SK-N-SH (cell line): ENCODE measurements around the gene SP6. TPM values are rescaled to one million over a fixed set of nuclear protein-coding genes. Genes with fewer than 3 reads are reported as not detected.

Experiments used
- CTCF ChIA-PET: fragments of 300-600, 350-600 bp; formaldehyde crosslinking; extraction: SDS; loops from one replicate; lab custom pipeline; 2021; lab: Yijun Ruan, JAX
- POLR2A ChIA-PET: fragments of 350-600 bp; sonication (Branson Sonifier 250); formaldehyde crosslinking; extraction: SDS; loops from one replicate; lab custom pipeline; 2020; ENCODE audit warnings: antibody characterized with exemption, inconsistent platforms; lab: Yijun Ruan, JAX
- DNase-seq: peaks from one replicate; pipeline ENCODE4 v3.0.0; 2012
- H2AFZ ChIP-seq: fragments of 200-600 bp; sonication (generic); 2 replicates; pipeline ENCODE4 v1.8.1; 2016; ENCODE audit warnings: antibody characterized with exemption, mild to moderate bottlenecking, low read depth
- H3F3A ChIP-seq: fragments of 200-600 bp; sonication (generic); replicated peaks from 2 replicates; pipeline ENCODE3; 2016; ENCODE audit warnings: antibody characterized with exemption, mild to moderate bottlenecking; ENCODE audit not compliant: insufficient read depth
- H3K27ac ChIP-seq, 2 experiments: fragments of 200-500 bp in 1 of 2; fragments of 200-600 bp in 1 of 2; sonication (Bioruptor generic) in 1 of 2; sonication (generic), shearing (Covaris generic) in 1 of 2; 2 replicates each; pipeline versions ENCODE4 v1.5.1 to v1.6.1; 2014 to 2016; ENCODE audit warnings: low read depth in 2 of 2, inconsistent platforms in 1 of 2, low read length in 1 of 2, mild to moderate bottlenecking in 1 of 2, mixed read lengths in 1 of 2
- H3K27me3 ChIP-seq: fragments of 200-600 bp; sonication (generic), shearing (Covaris generic); 2 replicates; pipeline ENCODE4 v1.6.1; 2016; ENCODE audit warnings: mixed run types; ENCODE audit not compliant: insufficient read depth
- H3K36me3 ChIP-seq, 2 experiments: fragments of 200-500 bp in 1 of 2; fragments of 200-600 bp in 1 of 2; sonication (Bioruptor generic) in 1 of 2; sonication (generic) in 1 of 2; replicated peaks in 1 of 2; 2 replicates each; pipeline versions ENCODE3 to v1.5.1; 2014 to 2016; ENCODE audit warnings: low read length in 1 of 2, mild to moderate bottlenecking in 1 of 2; ENCODE audit not compliant: insufficient read depth in 2 of 2, control insufficient read depth in 1 of 2
- H3K4me1 ChIP-seq, 2 experiments: fragments of 200-500 bp in 1 of 2; fragments of 200-600 bp in 1 of 2; sonication (Bioruptor generic) in 1 of 2; sonication (generic), shearing (Covaris generic) in 1 of 2; 2 replicates each; pipeline versions ENCODE4 v1.5.1 to v1.6.1; 2014 to 2016; ENCODE audit warnings: low read depth in 1 of 2, low read length in 1 of 2, mixed run types in 1 of 2; ENCODE audit not compliant: insufficient read depth in 2 of 2, control insufficient read depth in 1 of 2
- H3K4me2 ChIP-seq: fragments of 200-600 bp; sonication (generic), shearing (Covaris generic); 2 replicates; pipeline ENCODE4 v1.6.1; 2017; ENCODE audit warnings: mixed run types
- H3K4me3 ChIP-seq, 2 experiments: fragments of 200-500 bp in 1 of 2; fragments of 200-600 bp in 1 of 2; sonication (Bioruptor generic) in 1 of 2; sonication (generic), shearing (Covaris generic) in 1 of 2; 2 replicates each; pipeline versions ENCODE4 v1.5.1 to v1.8.1; 2014 to 2016; ENCODE audit warnings: low read depth in 2 of 2, inconsistent platforms in 1 of 2, low read length in 1 of 2, mild to moderate bottlenecking in 1 of 2, mixed read lengths in 1 of 2, moderate library complexity in 1 of 2
- H3K79me2 ChIP-seq: fragments of 200-600 bp; sonication (generic); 2 replicates; pipeline ENCODE4 v1.8.1; 2017; ENCODE audit warnings: mild to moderate bottlenecking; ENCODE audit not compliant: insufficient read depth
- H3K9ac ChIP-seq: fragments of 200-600 bp; sonication (generic); 2 replicates; pipeline ENCODE4 v1.6.1; 2017; ENCODE audit warnings: mixed run types
- H3K9me2 ChIP-seq: fragments of 200-600 bp; sonication (generic); 2 replicates; pipeline ENCODE4 v1.6.1; 2017; ENCODE audit warnings: mixed run types
- H3K9me3 ChIP-seq: fragments of 200-600 bp; sonication (generic); 2 replicates; pipeline ENCODE4 v1.6.1; 2017; ENCODE audit warnings: mixed run types, mild to moderate bottlenecking, moderate library complexity
- H4K20me1 ChIP-seq: fragments of 200-600 bp; sonication (generic); 2 replicates; pipeline ENCODE4 v1.6.1; 2017; ENCODE audit warnings: mild to moderate bottlenecking, mixed run types; ENCODE audit not compliant: insufficient read depth
- CHD2 ChIP-seq: fragments of 150-350 bp; IDR thresholded peaks from 2 replicates; pipeline ENCODE4 v1.6.1; 2018; ENCODE audit warnings: low read length; ENCODE audit not compliant: partially characterized antibody
- CTCF ChIP-seq: fragments of 200-600 bp; sonication (generic); IDR thresholded peaks from 2 replicates; pipeline ENCODE4 v1.6.1; 2017; ENCODE audit warnings: antibody characterized with exemption, mild to moderate bottlenecking, moderate library complexity
- ELF1 ChIP-seq: IDR thresholded peaks from 2 replicates; pipeline ENCODE4 v1.4.0; 2012
- EZH2phosphoT487 ChIP-seq: fragments of 200-600 bp; sonication (generic); IDR thresholded peaks from 2 replicates; pipeline ENCODE4 v1.6.1; 2017; ENCODE audit warnings: low read depth, mixed run types, mild to moderate bottlenecking, antibody characterized with exemption, moderate library complexity, borderline replicate concordance
- FOSL2 ChIP-seq: IDR thresholded peaks from 2 replicates; pipeline ENCODE4 v1.4.0; 2012; ENCODE audit warnings: low read depth, mild to moderate bottlenecking, moderate library complexity, borderline replicate concordance
- GATA2 ChIP-seq: sonication (generic); formaldehyde crosslinking; IDR thresholded peaks from 2 replicates; pipeline ENCODE4 v1.5.0; 2020; ENCODE audit warnings: mild to moderate bottlenecking, missing genetic modification reagents
- JUND ChIP-seq: IDR thresholded peaks from 2 replicates; pipeline ENCODE4 v1.4.0; 2012
- MEF2A ChIP-seq: IDR thresholded peaks from 2 replicates; pipeline ENCODE4 v1.4.0; 2012; ENCODE audit warnings: low read depth, borderline replicate concordance
- MXI1 ChIP-seq: IDR thresholded peaks from 2 replicates; pipeline ENCODE4 v1.6.1; 2012; ENCODE audit warnings: mild to moderate bottlenecking, low read depth, low read length, improper control_type of control experiment
- NFIC ChIP-seq: IDR thresholded peaks from 2 replicates; pipeline ENCODE4 v1.4.0; 2012; ENCODE audit warnings: borderline replicate concordance
- PBX3 ChIP-seq: IDR thresholded peaks from 2 replicates; pipeline ENCODE4; 2012
- POLR2AphosphoS5 ChIP-seq: IDR thresholded peaks from 2 replicates; pipeline ENCODE4 v1.6.1; 2012; ENCODE audit warnings: low read depth, low read length
- RAD21 ChIP-seq: IDR thresholded peaks from 2 replicates; pipeline ENCODE4 v1.6.1; 2012; ENCODE audit warnings: mild to moderate bottlenecking, low read length
- RCOR1 ChIP-seq: fragments of 150-350 bp; IDR thresholded peaks from 2 replicates; pipeline ENCODE4 v1.6.1; 2017; ENCODE audit warnings: antibody characterized with exemption, low read length
- REST ChIP-seq: IDR thresholded peaks from 2 replicates; pipeline ENCODE4 v1.6.1; 2012; ENCODE audit warnings: mild to moderate bottlenecking, low read depth, low read length, moderate library complexity
- RFX5 ChIP-seq: IDR thresholded peaks from 2 replicates; pipeline ENCODE4 v1.6.1; 2012; ENCODE audit warnings: mild to moderate bottlenecking, improper control_type of control experiment, low read length
- SIN3A ChIP-seq: IDR thresholded peaks from 2 replicates; pipeline ENCODE4 v1.6.1; 2012; ENCODE audit warnings: low read depth, mild to moderate bottlenecking, low read length, moderate library complexity, borderline replicate concordance
- SMC3 ChIP-seq: IDR thresholded peaks from 2 replicates; pipeline ENCODE4 v1.6.1; 2012; ENCODE audit warnings: low read depth, low read length, improper control_type of control experiment
- TAF1 ChIP-seq: IDR thresholded peaks from 2 replicates; pipeline ENCODE4 v1.6.1; 2012; ENCODE audit warnings: low read depth, mild to moderate bottlenecking, low read length, moderate library complexity, borderline replicate concordance
- YY1 ChIP-seq: IDR thresholded peaks from 2 replicates; pipeline ENCODE4 v1.4.0; 2012; ENCODE audit warnings: low read depth, mild to moderate bottlenecking
- WGBS: methylation state at CpG from one replicate; pipeline ENCODE4 v1.1.6; 2017; ENCODE audit warnings: low lambda C conversion rate; 5-methylcytosine and 5-hydroxymethylcytosine counted together
- polyA plus RNA-seq, 3 experiments: library from polyadenylated mRNA; depleted of rRNA; stranded (reverse); fragments of >200 nt; gene quantifications; 2 replicates each; pipeline ENCODE4 v1.2.3, GENCODE V29; 2012
- TF ChIP-seq, protein P1 (sequence below): IDR thresholded peaks from 2 replicates; pipeline ENCODE4 v1.4.0; 2012; ENCODE audit warnings: low read depth
- TF ChIP-seq, protein P2 (sequence below): IDR thresholded peaks from 2 replicates; pipeline ENCODE4 v1.4.0; 2012; ENCODE audit warnings: low read depth, borderline replicate concordance

Gene SP6
- polyA plus RNA-seq, 1 of the 3 experiments (the other 2 are of a cell fraction): 0.03 TPM

DNA sequence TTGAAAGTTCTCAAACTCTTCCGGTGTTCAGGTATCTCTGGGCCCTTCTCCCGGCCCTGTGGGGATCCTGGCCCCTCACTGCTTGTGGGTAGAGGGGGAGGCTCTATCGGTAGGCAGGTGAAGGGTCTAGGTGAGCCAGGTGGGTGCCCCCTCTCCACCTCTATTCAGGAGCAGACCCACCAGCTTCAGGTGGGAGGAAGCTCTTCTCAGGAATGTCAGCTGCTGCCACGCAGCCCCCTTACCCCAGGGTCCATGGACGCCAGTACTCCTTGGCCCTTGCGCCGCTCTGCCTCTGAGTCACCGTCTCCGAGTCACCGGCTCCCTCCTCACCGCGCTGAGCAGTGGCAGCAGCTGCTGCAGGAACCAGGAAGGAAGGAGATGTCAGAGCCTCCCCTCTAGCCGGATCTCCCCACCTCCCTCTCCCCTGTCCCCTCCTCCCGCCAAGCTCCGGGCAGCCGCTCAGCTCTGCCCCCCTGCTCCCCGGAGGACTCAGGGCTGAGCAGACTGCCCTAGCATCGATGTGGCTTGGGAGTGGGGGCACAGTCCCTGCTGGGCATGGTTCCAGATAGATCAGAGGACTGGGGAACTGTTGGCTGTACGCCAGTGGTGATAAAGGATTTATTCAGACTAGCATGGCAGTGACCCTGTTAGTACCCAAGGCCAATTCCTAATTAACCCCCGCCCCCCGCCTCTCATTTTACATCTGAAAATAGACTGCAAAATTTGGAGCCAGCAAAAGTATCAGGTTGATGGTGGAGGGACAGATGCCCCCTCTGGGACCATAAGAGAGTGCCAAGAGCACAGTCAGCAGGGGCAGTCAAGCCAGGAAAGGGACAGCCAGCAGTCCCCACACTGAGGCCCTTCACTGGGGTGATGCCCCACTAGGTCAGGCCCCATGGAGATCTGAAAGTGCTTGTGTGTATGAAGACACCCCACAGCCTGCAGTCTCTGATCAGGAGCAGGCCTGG lies 29.3 kb downstream of the SP6 start, which contains the start of gene OSBPL7:
TSS of gene OSBPL7 (minus strand) at position 371 of the 968 bp plus-strand sequence. CDS start 1,516 bp downstream, outside the sequence.
- Histone ChIP-seq H3K36me3 (peaks cover 31 to 45% of the 10 kb centered on the region in 2 experiments), H4K20me1 (no peaks in the 10 kb centered on the region), H3K9me2 (no peaks in the 10 kb centered on the region), H3K27me3 (no peaks in the 10 kb centered on the region), H3F3A (peaks cover 7% of the 10 kb centered on the region), H3K4me3 (peak within 1 kb of the TSS; percentile 90 to 93), H3K27ac (peak within 1 kb of the TSS; percentile 37 to 88), H3K4me1 (peaks cover 11 to 26% of the 10 kb centered on the region in 2 experiments; a peak in 3 of 4 replicates), H2AFZ (peak within 1 kb of the TSS; percentile 77), H3K9ac (peak within 1 kb of the TSS; percentile 67), H3K9me3 (no peaks in the 10 kb centered on the region), H3K79me2 (peaks cover 12% of the 10 kb centered on the region; the same call in 1 of the 2 replicates), H3K4me2 (peak within 1 kb of the TSS; percentile 99)
- ChIA-PET POLR2A (interaction anchor here (0.9 to 2.4 kb wide), 6 partner anchors 9 to 171 kb away, joined by 3 to 28 read pairs (median 4); partner anchors contain the start of genes KPNB1, LRRC46, MRPL10 and SP2), CTCF (interaction anchor here (0.6 to 4.1 kb wide), 22 partner anchors 10 to 164 kb away, joined by 3 to 40 read pairs (median 4); partner anchors contain the start of genes LRRC46, MRPL10, SCRN2 and TBX21)
- WGBS: 5% methylated on average over 18 of the region's 21 CpGs
- DNase-seq: peak; percentile 99
- TF ChIP-seq EZH2phosphoT487: no peak
- TF ChIP-seq NFIC: peak; percentile 78
- TF ChIP-seq ELF1: peak; percentile 94
- peak; percentile 95 for TF ChIP-seq MXI1
- peak; percentile 95 for TF ChIP-seq SIN3A
- peak; percentile 73 for TF ChIP-seq GATA2 (CRISPR knock-in tag)
- no peak; the same call in 1 of the 2 replicates for TF ChIP-seq SMC3
- TF ChIP-seq MEF2A: no peak
- TF ChIP-seq, protein P1, sequence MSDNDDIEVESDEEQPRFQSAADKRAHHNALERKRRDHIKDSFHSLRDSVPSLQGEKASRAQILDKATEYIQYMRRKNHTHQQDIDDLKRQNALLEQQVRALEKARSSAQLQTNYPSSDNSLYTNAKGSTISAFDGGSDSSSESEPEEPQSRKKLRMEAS: peak; percentile 78
- peak; percentile 70; the same call in 1 of the 2 replicates for TF ChIP-seq FOSL2
- TF ChIP-seq REST: peak; percentile 42; the same call in 1 of the 2 replicates
- peak; percentile 72; the same call in 1 of the 2 replicates for TF ChIP-seq RCOR1
- peak; percentile 76; the same call in 1 of the 2 replicates for TF ChIP-seq RFX5
- peak; percentile 15; the same call in 1 of the 2 replicates for TF ChIP-seq RAD21
- TF ChIP-seq POLR2AphosphoS5: peak; percentile 83
- peak; percentile 80 for TF ChIP-seq TAF1
- TF ChIP-seq, protein P2, sequence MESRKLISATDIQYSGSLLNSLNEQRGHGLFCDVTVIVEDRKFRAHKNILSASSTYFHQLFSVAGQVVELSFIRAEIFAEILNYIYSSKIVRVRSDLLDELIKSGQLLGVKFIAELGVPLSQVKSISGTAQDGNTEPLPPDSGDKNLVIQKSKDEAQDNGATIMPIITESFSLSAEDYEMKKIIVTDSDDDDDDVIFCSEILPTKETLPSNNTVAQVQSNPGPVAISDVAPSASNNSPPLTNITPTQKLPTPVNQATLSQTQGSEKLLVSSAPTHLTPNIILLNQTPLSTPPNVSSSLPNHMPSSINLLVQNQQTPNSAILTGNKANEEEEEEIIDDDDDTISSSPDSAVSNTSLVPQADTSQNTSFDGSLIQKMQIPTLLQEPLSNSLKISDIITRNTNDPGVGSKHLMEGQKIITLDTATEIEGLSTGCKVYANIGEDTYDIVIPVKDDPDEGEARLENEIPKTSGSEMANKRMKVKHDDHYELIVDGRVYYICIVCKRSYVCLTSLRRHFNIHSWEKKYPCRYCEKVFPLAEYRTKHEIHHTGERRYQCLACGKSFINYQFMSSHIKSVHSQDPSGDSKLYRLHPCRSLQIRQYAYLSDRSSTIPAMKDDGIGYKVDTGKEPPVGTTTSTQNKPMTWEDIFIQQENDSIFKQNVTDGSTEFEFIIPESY: no peak
- peak; percentile 57 for TF ChIP-seq CTCF
- peak; percentile 93 for TF ChIP-seq CHD2
- TF ChIP-seq YY1: 0 out of 2 replicates have a peak, but pooled peaks have one; percentile 49
- TF ChIP-seq PBX3: no peak
- no peak; the same call in 1 of the 2 replicates for TF ChIP-seq JUND
